Measurements from ENCODE around the gene PLP2.
"Not testable (repeated sequence)": the region's sequence is repeated elsewhere in the genome, so short reads cannot be mapped to it uniquely, and the experiment has no call there.

GRCh38 chrX:49127742-49128258, 43.9 kb upstream of the PLP2 start:
- TF ChIP-seq CTCF (conservative IDR thresholded peaks at IDR 0.05 in 1 of 2, IDR thresholded peaks at IDR 0.05 in 1 of 2; ENCODE audit: low read depth in 1 of 2, low read length in 2 of 2); EZH2 (IDR thresholded peaks at IDR 0.05; ENCODE audit: low read length, missing control alignments): not testable (repeated sequence)
